ENCODE measurements around the gene KICS2. TPM values are rescaled to one million over a fixed set of nuclear protein-coding genes. Genes with fewer than 3 reads are reported as not detected.

Gene KICS2
- total and polyA plus RNA-seq, 2 donors (not counting 3 experiments of a cell fraction or from before 2014, with no cell fraction given), result 1.6 to 3.2 TPM

DNA sequence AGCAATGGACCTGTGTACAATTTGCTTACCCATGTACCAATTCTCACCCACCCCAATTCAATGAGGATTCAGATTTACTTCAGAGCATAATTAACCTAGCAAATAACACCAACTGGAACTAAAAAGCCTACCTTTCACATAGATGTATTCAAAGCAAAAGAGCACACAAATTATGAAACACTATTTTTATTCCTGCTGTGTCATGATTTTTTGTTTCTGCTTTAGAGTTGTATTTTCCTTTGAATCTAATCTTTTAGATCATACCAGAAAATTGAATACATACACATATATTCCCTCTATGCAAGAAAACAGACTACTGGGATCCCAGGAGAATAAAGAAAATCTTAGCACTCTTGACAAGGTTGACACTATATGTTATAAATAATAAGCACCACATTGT is 5.9 kb downstream of the KICS2 start:
- CTCF ChIA-PET, result interaction anchor here (0.6 to 2.5 kb wide), 7 partner anchors 9 to 389 kb away, joined by 3 to 6 read pairs (median 3); no protein-coding TSS in a partner anchor

More for the DNA sequence above, 5.9 kb downstream of the KICS2 start:
- TF ChIP-seq MYC (IDR thresholded peaks at IDR 0.05; ENCODE audit: low read depth, low read length) (no peak), EZH2 (IDR thresholded peaks at IDR 0.05; ENCODE audit: borderline replicate concordance, low read depth, low read length, severe bottlenecking) (no peak), GATA2 (IDR thresholded peaks at IDR 0.05; ENCODE audit: insufficient read depth, insufficient read length, low read depth, low read length) (no peak), FOS (IDR thresholded peaks at IDR 0.05; ENCODE audit: borderline replicate concordance, insufficient read depth, low read length) (no peak), POLR2AphosphoS5 (IDR thresholded peaks at IDR 0.05; ENCODE audit: insufficient read depth, low read depth, low read length) (no peak), POLR2A (IDR thresholded peaks at IDR 0.05; ENCODE audit: low read depth, low read length) (no peak), JUN (IDR thresholded peaks at IDR 0.05; ENCODE audit: borderline replicate concordance, insufficient read depth, insufficient read length, low read depth) (no peak)
- TF ChIP-seq, protein P1, sequence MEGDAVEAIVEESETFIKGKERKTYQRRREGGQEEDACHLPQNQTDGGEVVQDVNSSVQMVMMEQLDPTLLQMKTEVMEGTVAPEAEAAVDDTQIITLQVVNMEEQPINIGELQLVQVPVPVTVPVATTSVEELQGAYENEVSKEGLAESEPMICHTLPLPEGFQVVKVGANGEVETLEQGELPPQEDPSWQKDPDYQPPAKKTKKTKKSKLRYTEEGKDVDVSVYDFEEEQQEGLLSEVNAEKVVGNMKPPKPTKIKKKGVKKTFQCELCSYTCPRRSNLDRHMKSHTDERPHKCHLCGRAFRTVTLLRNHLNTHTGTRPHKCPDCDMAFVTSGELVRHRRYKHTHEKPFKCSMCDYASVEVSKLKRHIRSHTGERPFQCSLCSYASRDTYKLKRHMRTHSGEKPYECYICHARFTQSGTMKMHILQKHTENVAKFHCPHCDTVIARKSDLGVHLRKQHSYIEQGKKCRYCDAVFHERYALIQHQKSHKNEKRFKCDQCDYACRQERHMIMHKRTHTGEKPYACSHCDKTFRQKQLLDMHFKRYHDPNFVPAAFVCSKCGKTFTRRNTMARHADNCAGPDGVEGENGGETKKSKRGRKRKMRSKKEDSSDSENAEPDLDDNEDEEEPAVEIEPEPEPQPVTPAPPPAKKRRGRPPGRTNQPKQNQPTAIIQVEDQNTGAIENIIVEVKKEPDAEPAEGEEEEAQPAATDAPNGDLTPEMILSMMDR (IDR thresholded peaks at IDR 0.05; ENCODE audit: extremely low read depth in 1 of 2, insufficient read depth in 1 of 2, low read depth in 1 of 2, low read length in 2 of 2), result no peak
- TF ChIP-seq, protein P2, sequence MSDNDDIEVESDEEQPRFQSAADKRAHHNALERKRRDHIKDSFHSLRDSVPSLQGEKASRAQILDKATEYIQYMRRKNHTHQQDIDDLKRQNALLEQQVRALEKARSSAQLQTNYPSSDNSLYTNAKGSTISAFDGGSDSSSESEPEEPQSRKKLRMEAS (IDR thresholded peaks at IDR 0.05; ENCODE audit: insufficient read depth, insufficient read length), result no peak
- H3K9me1 ChIP-seq (replicated peaks; ENCODE audit: control insufficient read depth, extremely low read depth, insufficient read depth, low read length), result no peaks in the 10 kb centered on the region
- H3K9me3 ChIP-seq (replicated peaks; ENCODE audit: control insufficient read depth, insufficient read depth, low read length), result no peaks in the 10 kb centered on the region
- peaks cover 3% of the 10 kb centered on the region for H3K4me1 ChIP-seq (ENCODE audit: control insufficient read depth, extremely low read depth, insufficient read depth, low read length)
- no peak overlapping the region for H3K27ac ChIP-seq (ENCODE audit: insufficient read depth, low read depth, low read length)
- BruUV-seq (replicated peaks), result no TSS peak
- intact Hi-C loops (cut with micrococcal nuclease), result no loop called here
- POLR2A ChIA-PET, result interaction anchor here (0.5 kb wide), 1 partner anchor 23 kb away, joined by 4 read pairs; no protein-coding TSS in a partner anchor
- H3K36me3 ChIP-seq (ENCODE audit: control insufficient read depth in 2 of 2, extremely low read depth in 1 of 2, insufficient read depth in 2 of 2, low read length in 2 of 2), result no peaks in the 10 kb centered on the region
- H3K79me2 ChIP-seq (ENCODE audit: control insufficient read depth, insufficient read depth, low read length), result no peaks in the 10 kb centered on the region
- no peak for FAIRE-seq
- no peaks in the 10 kb centered on the region for H3K27me3 ChIP-seq (ENCODE audit: control insufficient read depth in 2 of 2, insufficient read depth in 2 of 2, low read length in 2 of 2)
- H3K4me2 ChIP-seq (ENCODE audit: insufficient read depth, low read length), result no peak overlapping the region
- H2AFZ ChIP-seq (ENCODE audit: low read depth, low read length), result no peak overlapping the region
- dilution Hi-C loops (cut with MboI; ENCODE audit: extremely low pct_ligation_motif_present, low sequenced_read_pairs), result no loop called here
- DNase-seq (ENCODE audit: low read depth, low spot score), result no peak
- no peaks in the 10 kb centered on the region for H4K20me1 ChIP-seq (replicated peaks; ENCODE audit: control insufficient read depth, extremely low read depth, insufficient read depth, low read length)
- H3K9ac ChIP-seq (replicated peaks; ENCODE audit: extremely low read depth, insufficient read depth, low read length), result no peak overlapping the region
- no peak overlapping the region for H3K4me3 ChIP-seq (replicated peaks in 1 of 3; ENCODE audit: insufficient read depth in 1 of 3, low read depth in 1 of 3, low read length in 3 of 3)

Data from endothelial cell of umbilical vein (primary cell).